HG02870 (cell line): ENCODE measurements around the gene XYLT1.

Experiments
- ATAC-seq: cut with Tn5 transposase; IDR thresholded peaks from one replicate; pipeline ENCODE4 v1.9.1; 2021; ENCODE audit warnings: mild to moderate bottlenecking, moderate library complexity; ENCODE audit not compliant: unreplicated experiment

XYLT1 gene

GRCh38 chr16:17237350-17237944, 233.3 kb downstream of the XYLT1 start:
- no peak for ATAC-seq

GRCh38 chr16:17235147-17235815, 235.5 kb downstream of the XYLT1 start:
- ATAC-seq, result no peak

- ATAC-seq, result no peak
Measured at GRCh38 chr16:17233318-17234002, 237.3 kb downstream of the XYLT1 start.

GRCh38 chr16:17232487-17232886, 238.3 kb downstream of the XYLT1 start:
- ATAC-seq, result no peak

- no peak for ATAC-seq
Measured at GRCh38 chr16:17231972-17232371, 238.8 kb downstream of the XYLT1 start.

- ATAC-seq, result no peak
Measured at GRCh38 chr16:17230932-17231581, 239.7 kb downstream of the XYLT1 start.

GRCh38 chr16:17229766-17230165, 241.0 kb downstream of the XYLT1 start:
- no peak for ATAC-seq

GRCh38 chr16:17229131-17229530, 241.6 kb downstream of the XYLT1 start:
- no peak for ATAC-seq

- no peak for ATAC-seq
Measured at GRCh38 chr16:17228708-17229055, 242.1 kb downstream of the XYLT1 start.

GRCh38 chr16:17228048-17228707, 242.6 kb downstream of the XYLT1 start:
- no peak for ATAC-seq

- ATAC-seq, result no peak
Measured at GRCh38 chr16:17227278-17227677, 243.5 kb downstream of the XYLT1 start.

GRCh38 chr16:17225541-17225940, 245.2 kb downstream of the XYLT1 start:
- no peak for ATAC-seq

GRCh38 chr16:17224879-17225281, 245.9 kb downstream of the XYLT1 start:
- ATAC-seq, result no peak

GRCh38 chr16:17224350-17224749, 246.4 kb downstream of the XYLT1 start:
- ATAC-seq, result no peak

- no peak for ATAC-seq
Measured at GRCh38 chr16:17223576-17223975, 247.2 kb downstream of the XYLT1 start.

- no peak for ATAC-seq
Measured at GRCh38 chr16:17222871-17223401, 247.8 kb downstream of the XYLT1 start.

GRCh38 chr16:17219991-17220390, 250.8 kb downstream of the XYLT1 start:
- ATAC-seq, result no peak

GRCh38 chr16:17215936-17216335, 254.8 kb downstream of the XYLT1 start:
- no peak for ATAC-seq

- ATAC-seq, result no peak
Measured at GRCh38 chr16:17215306-17215705, 255.5 kb downstream of the XYLT1 start.

- ATAC-seq, result no peak
Measured at GRCh38 chr16:17213974-17214373, 256.8 kb downstream of the XYLT1 start.

- no peak for ATAC-seq
Measured at GRCh38 chr16:17213025-17213424, 257.7 kb downstream of the XYLT1 start.
